Measurements from ENCODE around the gene PHYKPL. TPM values are rescaled to one million over a fixed set of nuclear protein-coding genes. Genes with fewer than 3 reads are reported as not detected.

PHYKPL gene
- total RNA-seq, 1 experiment from 2014 or later = 48.8 TPM

DNA sequence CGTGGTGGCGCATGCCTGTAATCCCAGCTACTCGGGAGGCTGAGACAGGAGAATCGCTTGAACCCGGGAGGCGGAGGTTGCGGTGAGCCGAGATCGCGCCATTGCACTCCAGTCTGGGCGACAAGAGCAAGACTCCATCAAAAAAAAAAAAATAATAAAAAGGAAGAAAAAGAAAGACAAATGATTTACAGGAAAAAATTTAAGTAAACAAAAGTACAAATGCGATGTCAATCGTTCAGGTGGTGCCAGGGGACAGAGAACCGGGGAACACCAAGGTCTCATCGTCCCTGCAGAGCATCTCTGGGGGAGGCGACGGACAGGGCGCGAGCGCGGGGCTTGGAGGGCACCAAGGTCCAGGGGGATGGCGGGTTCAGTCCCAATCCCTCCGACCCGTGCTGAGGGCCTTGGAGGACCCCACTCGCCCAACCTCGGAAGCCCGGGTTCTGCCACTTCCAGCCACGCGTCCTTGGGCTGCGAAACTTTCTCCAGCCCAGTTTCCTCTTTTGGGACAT, 28.9 kb downstream of the PHYKPL start:
- no peak overlapping the region for H2AK5ac ChIP-seq (ENCODE audit: insufficient read length, low read length)
- no peak overlapping the region for H2BK120ac ChIP-seq (ENCODE audit: low read depth, low read length, poor library complexity, severe bottlenecking)
- H3K4me3 Mint-ChIP-seq = peak overlapping the region; percentile 75 to 98
- H3K23me2 ChIP-seq (ENCODE audit: insufficient read length, low read depth, low read length, poor library complexity, severe bottlenecking) = peaks cover 10% of the 10 kb centered on the region
- H4K91ac ChIP-seq (ENCODE audit: insufficient read length, low read depth, low read length) = no peak overlapping the region
- no peak overlapping the region for H2BK20ac ChIP-seq (ENCODE audit: low read depth, low read length, poor library complexity, severe bottlenecking)
- H3K18ac ChIP-seq (ENCODE audit: insufficient read length, low read depth, low read length) = peak overlapping the region; percentile 71
- no peak overlapping the region for H2BK15ac ChIP-seq (ENCODE audit: low read depth, low read length)
- peak overlapping the region; percentile 86 for H3K14ac ChIP-seq (ENCODE audit: insufficient read depth, low read length)
- no peak overlapping the region for H3K4ac ChIP-seq (ENCODE audit: low read depth, low read length)
- H3K27me3 ChIP-seq (ENCODE audit: insufficient read depth, low read length) = no peaks in the 10 kb centered on the region
- H3K23ac ChIP-seq (ENCODE audit: insufficient read length, low read depth, low read length) = no peak overlapping the region
- H3K4me1 ChIP-seq (ENCODE audit: insufficient read depth, low read length) = no peaks in the 10 kb centered on the region; the same call in 1 of the 2 replicates
- H3K27me3 Mint-ChIP-seq (ENCODE audit: low read depth) = peaks cover 30% of the 10 kb centered on the region
- H4K8ac ChIP-seq (replicated peaks; ENCODE audit: insufficient read length, low read depth, low read length) = no peak overlapping the region
- WGBS (ENCODE audit: extremely low coverage, insufficient read length, low lambda C conversion rate) = no CpG with 5 or more reads among the region's 30 CpGs
- peaks cover 34 to 38% (median 34%) of the 10 kb centered on the region in 3 experiments for H3K36me3 Mint-ChIP-seq (ENCODE audit: insufficient read depth in 1 of 3, low read depth in 3 of 3)
- peak overlapping the region in 1 of 3 experiments; percentile 83; a peak in 1 of 7 replicates for H3K27ac Mint-ChIP-seq
- H2BK12ac ChIP-seq (ENCODE audit: insufficient read length, low read depth, low read length) = no peak overlapping the region
- H3T11ph ChIP-seq (ENCODE audit: low read length) = no peak overlapping the region
- H4K20me1 ChIP-seq (ENCODE audit: control insufficient read depth, insufficient read depth, insufficient read length) = peaks cover 2% of the 10 kb centered on the region
- H3K56ac ChIP-seq (ENCODE audit: insufficient read length, low read depth, low read length) = no peak overlapping the region
- H3K9me3 Mint-ChIP-seq = peaks cover 2% of the 10 kb centered on the region in 2 experiments; a peak in 3 of 5 replicates
- H3K9me3 ChIP-seq (ENCODE audit: control insufficient read depth, low read depth, low read length) = no peaks in the 10 kb centered on the region
- DNase-seq = no peak
- peak overlapping the region; percentile 40 for H3K4me2 ChIP-seq (ENCODE audit: insufficient read depth, insufficient read length, low read length)
- no peak overlapping the region for H4K5ac ChIP-seq (ENCODE audit: insufficient read length, low read depth, low read length)
- H3K79me2 ChIP-seq (ENCODE audit: insufficient read depth, low read length) = peaks cover 23% of the 10 kb centered on the region
- H2BK5ac ChIP-seq (ENCODE audit: insufficient read length, low read length) = no peak overlapping the region
- H2AFZ ChIP-seq (ENCODE audit: low read length) = no peak overlapping the region
- H3K9ac ChIP-seq (ENCODE audit: extremely low read depth, insufficient read length, low read length) = peak overlapping the region; percentile 76
- TF ChIP-seq, protein P1, sequence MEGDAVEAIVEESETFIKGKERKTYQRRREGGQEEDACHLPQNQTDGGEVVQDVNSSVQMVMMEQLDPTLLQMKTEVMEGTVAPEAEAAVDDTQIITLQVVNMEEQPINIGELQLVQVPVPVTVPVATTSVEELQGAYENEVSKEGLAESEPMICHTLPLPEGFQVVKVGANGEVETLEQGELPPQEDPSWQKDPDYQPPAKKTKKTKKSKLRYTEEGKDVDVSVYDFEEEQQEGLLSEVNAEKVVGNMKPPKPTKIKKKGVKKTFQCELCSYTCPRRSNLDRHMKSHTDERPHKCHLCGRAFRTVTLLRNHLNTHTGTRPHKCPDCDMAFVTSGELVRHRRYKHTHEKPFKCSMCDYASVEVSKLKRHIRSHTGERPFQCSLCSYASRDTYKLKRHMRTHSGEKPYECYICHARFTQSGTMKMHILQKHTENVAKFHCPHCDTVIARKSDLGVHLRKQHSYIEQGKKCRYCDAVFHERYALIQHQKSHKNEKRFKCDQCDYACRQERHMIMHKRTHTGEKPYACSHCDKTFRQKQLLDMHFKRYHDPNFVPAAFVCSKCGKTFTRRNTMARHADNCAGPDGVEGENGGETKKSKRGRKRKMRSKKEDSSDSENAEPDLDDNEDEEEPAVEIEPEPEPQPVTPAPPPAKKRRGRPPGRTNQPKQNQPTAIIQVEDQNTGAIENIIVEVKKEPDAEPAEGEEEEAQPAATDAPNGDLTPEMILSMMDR (conservative IDR thresholded peaks at IDR 0.05) = no peak
- peaks cover 9% of the 10 kb centered on the region for H3K79me1 ChIP-seq (ENCODE audit: insufficient read depth, low read depth, low read length, poor library complexity, severe bottlenecking)
- peaks cover 20 to 34% of the 10 kb centered on the region in 2 experiments for H3K4me1 Mint-ChIP-seq
- H3K27ac ChIP-seq (ENCODE audit: insufficient read length, low read depth, low read length) = no peak overlapping the region
